IMR-90 (cell line): ENCODE data around the gene SIT1. TPM values are rescaled to one million over a fixed set of nuclear protein-coding genes. Genes with fewer than 3 reads are reported as not detected.

Experiments used
- ATAC-seq: fragments of 200-7000 bp; cut with Tn5 transposase; 2 replicates; pipeline ENCODE4 v1.9.1; 2020; ENCODE audit warnings: low read depth, mild to moderate bottlenecking, moderate library complexity
- BruUV-seq: library from RNA; stranded (reverse); fragments of 400-500 nt; replicated peaks from 2 replicates; lab custom pipeline; 2021; lab: Mats Ljungman, UMichigan
- CTCF ChIA-PET: fragments of 300-600 bp; formaldehyde crosslinking; extraction: SDS; loops from one replicate; lab custom pipeline; 2021; ENCODE audit warnings: antibody characterized with exemption; lab: Yijun Ruan, JAX
- POLR2A ChIA-PET: fragments of 300-600 bp; sonication (Branson Sonifier 250); formaldehyde crosslinking; loops from one replicate; lab custom pipeline; 2022; ENCODE audit warnings: antibody characterized with exemption; ENCODE audit not compliant: unreplicated experiment; lab: Charles Lee
- DNase-seq: peaks from one replicate; pipeline ENCODE4 v3.0.0; 2013
- H2AFZ ChIP-seq: replicated peaks from 2 replicates; pipeline ENCODE3; 2013; ENCODE audit warnings: low read length, mild to moderate bottlenecking; ENCODE audit not compliant: poor library complexity
- H2AK5ac ChIP-seq: 2 replicates; pipeline ENCODE4 v1.6.1; 2013; ENCODE audit warnings: low read depth, low read length, inconsistent platforms
- H2AK9ac ChIP-seq: replicated peaks from 2 replicates; pipeline ENCODE3; 2013; ENCODE audit warnings: mild to moderate bottlenecking, low read depth, low read length, moderate library complexity; ENCODE audit not compliant: poor library complexity
- H2BK120ac ChIP-seq: 2 replicates; pipeline ENCODE4 v1.6.1; 2013; ENCODE audit warnings: low read depth, low read length, inconsistent platforms
- H2BK15ac ChIP-seq: 3 replicates; pipeline ENCODE4 v1.6.1; 2013; ENCODE audit warnings: low read depth, low read length, inconsistent platforms
- H2BK20ac ChIP-seq: 2 replicates; pipeline ENCODE4 v1.6.1; 2013; ENCODE audit warnings: low read depth, mild to moderate bottlenecking, inconsistent platforms, low read length, moderate library complexity
- H2BK5ac ChIP-seq: 2 replicates; pipeline ENCODE4 v1.6.1; 2013; ENCODE audit warnings: mild to moderate bottlenecking, low read depth, low read length, inconsistent platforms; ENCODE audit not compliant: poor library complexity, severe bottlenecking
- H3K14ac ChIP-seq: replicated peaks from 2 replicates; pipeline ENCODE4 v1.6.1; 2013; ENCODE audit warnings: low read depth, low read length, inconsistent platforms
- H3K18ac ChIP-seq: 2 replicates; pipeline ENCODE4 v1.6.1; 2013; ENCODE audit warnings: low read depth, low read length, control low read depth
- H3K23ac ChIP-seq: 2 replicates; pipeline ENCODE4 v1.6.1; 2013; ENCODE audit warnings: low read depth, low read length, inconsistent platforms
- H3K27ac ChIP-seq: 2 replicates; pipeline ENCODE4 v1.5.1; 2013; ENCODE audit warnings: mild to moderate bottlenecking, control low read depth, low read length; ENCODE audit not compliant: insufficient read depth
- H3K27me3 ChIP-seq: 2 replicates; pipeline ENCODE4 v1.6.1; 2013; ENCODE audit warnings: low read length; ENCODE audit not compliant: control insufficient read depth, insufficient read depth
- H3K36me3 ChIP-seq: 2 replicates; pipeline ENCODE4 v1.6.1; 2013; ENCODE audit warnings: low read length, mixed read lengths; ENCODE audit not compliant: control insufficient read depth, insufficient read depth
- H3K4ac ChIP-seq: 2 replicates; pipeline ENCODE4 v1.6.1; 2013; ENCODE audit warnings: low read depth, low read length, inconsistent platforms
- H3K4me1 ChIP-seq: 2 replicates; pipeline ENCODE4 v1.6.1; 2013; ENCODE audit warnings: low read length, mixed read lengths; ENCODE audit not compliant: control insufficient read depth, insufficient read depth
- H3K4me2 ChIP-seq: 2 replicates; pipeline ENCODE4 v1.6.1; 2013; ENCODE audit warnings: low read depth, mild to moderate bottlenecking, control low read depth, low read length, moderate library complexity
- H3K4me3 ChIP-seq: 2 replicates; pipeline ENCODE4 v1.5.1; 2013; ENCODE audit warnings: low read depth, mild to moderate bottlenecking, control low read depth, low read length, moderate library complexity; ENCODE audit not compliant: insufficient read depth
- H3K56ac ChIP-seq: 2 replicates; pipeline ENCODE4 v1.6.1; 2013; ENCODE audit warnings: low read length, inconsistent platforms; ENCODE audit not compliant: insufficient read depth; ENCODE audit errors: extremely low read depth
- H3K79me1 ChIP-seq, 2 experiments: 2 replicates each; pipeline ENCODE4 v1.6.1; 2013; ENCODE audit warnings: low read length in 2 of 2, inconsistent platforms in 1 of 2, low read depth in 1 of 2
- H3K9ac ChIP-seq: 2 replicates; pipeline ENCODE4 v1.6.1; 2013; ENCODE audit warnings: low read depth, low read length, control low read depth
- H3K9me1 ChIP-seq: 2 replicates; pipeline ENCODE4 v1.6.1; 2013; ENCODE audit warnings: low read length, inconsistent platforms; ENCODE audit not compliant: insufficient read depth
- H3K9me3 ChIP-seq: 2 replicates; pipeline ENCODE4 v1.6.1; 2013; ENCODE audit warnings: low read length; ENCODE audit not compliant: control insufficient read depth, insufficient read depth
- H4K20me1 ChIP-seq: 2 replicates; pipeline ENCODE4 v1.6.1; 2013; ENCODE audit warnings: low read length, inconsistent platforms; ENCODE audit not compliant: insufficient read depth
- H4K5ac ChIP-seq: 2 replicates; pipeline ENCODE4 v1.6.1; 2013; ENCODE audit warnings: mild to moderate bottlenecking, low read depth, low read length, control low read depth
- H4K8ac ChIP-seq, 2 experiments: 2 replicates each; pipeline ENCODE4 v1.6.1; 2013; ENCODE audit warnings: low read depth in 2 of 2, low read length in 2 of 2, control low read depth in 1 of 2, inconsistent platforms in 1 of 2
- H4K91ac ChIP-seq: 2 replicates; pipeline ENCODE4 v1.6.1; 2013; ENCODE audit warnings: low read depth, low read length, inconsistent platforms; ENCODE audit not compliant: insufficient read depth
- BHLHE40 ChIP-seq: fragments of 150-350 bp; IDR thresholded peaks from 2 replicates; pipeline ENCODE4 v1.6.1; 2016; ENCODE audit warnings: mild to moderate bottlenecking, low read depth, low read length
- FOS ChIP-seq: fragments of 150-350 bp; IDR thresholded peaks from 2 replicates; pipeline ENCODE4 v1.6.1; 2016; ENCODE audit warnings: low read depth, low read length
- MAZ ChIP-seq: IDR thresholded peaks from 2 replicates; pipeline ENCODE4 v1.6.1; 2012; ENCODE audit warnings: low read depth, mild to moderate bottlenecking, low read length, improper control_type of control experiment, moderate library complexity, borderline replicate concordance
- MXI1 ChIP-seq: IDR thresholded peaks from 2 replicates; pipeline ENCODE4 v1.6.1; 2012; ENCODE audit warnings: low read depth, mild to moderate bottlenecking, low read length, moderate library complexity, borderline replicate concordance
- NFE2L2 ChIP-seq: fragments of 150-350 bp; IDR thresholded peaks from 2 replicates; pipeline ENCODE4 v1.6.1; 2016; ENCODE audit warnings: low read depth, mild to moderate bottlenecking, low read length
- RAD21 ChIP-seq: IDR thresholded peaks from 2 replicates; pipeline ENCODE4 v1.6.1; 2012; ENCODE audit warnings: low read length, improper control_type of control experiment
- RFX5 ChIP-seq: IDR thresholded peaks from 2 replicates; pipeline ENCODE4 v1.8.0; 2012; ENCODE audit warnings: low read depth, mild to moderate bottlenecking, low read length, moderate library complexity
- WGBS, 2 experiments: methylation state at CpG; one replicate each; pipeline versions ENCODE4 v1.1.5 to v1.1.7; 2013; ENCODE audit warnings: missing lambda C conversion rate in 2 of 2; ENCODE audit not compliant: insufficient read length in 1 of 2; ENCODE audit errors: extremely low coverage in 2 of 2; 5-methylcytosine and 5-hydroxymethylcytosine counted together
- dilution Hi-C: fragments of 300-500 bp; cut with HindIII; formaldehyde crosslinking; loops from one replicate; pipeline ENCODE4 v1.14.3; 2018; ENCODE audit warnings: low sequenced_read_pairs; ENCODE audit not compliant: unreplicated experiment
- in situ Hi-C: fragments of 300-500 bp; cut with MboI; formaldehyde crosslinking; loops from 3 replicates; pipeline ENCODE4 v1.14.3; 2019; ENCODE audit warnings: low sequenced_read_pairs, inconsistent platforms, mixed read lengths
- intact Hi-C: fragments of 100-400 bp; cut with micrococcal nuclease; formaldehyde crosslinking; loops from 2 replicates; pipeline ENCODE4 v1.10.0; 2022
- polyA plus RNA-seq, 3 experiments: library from polyadenylated mRNA; depleted of rRNA; stranded (reverse); fragments of >200 nt; gene quantifications; 2 replicates each; pipeline ENCODE4 v1.2.3, GENCODE V29; 2012; ENCODE audit warnings: low replicate concordance in 1 of 3
- total RNA-seq: library from RNA; depleted of rRNA; stranded (reverse); fragments of >200 nt; gene quantifications from 2 replicates; pipeline ENCODE4 v1.2.3, GENCODE V29; 2012
- TF ChIP-seq, protein P1 (sequence below): fragments of 150-350 bp; IDR thresholded peaks from 2 replicates; pipeline ENCODE4 v1.6.1; 2016; ENCODE audit warnings: low read depth, mild to moderate bottlenecking, low read length, moderate library complexity, borderline replicate concordance

Gene SIT1
- total and polyA plus RNA-seq, 2 of the 4 experiments (the other 2 are of a cell fraction) = not detected

DNA sequence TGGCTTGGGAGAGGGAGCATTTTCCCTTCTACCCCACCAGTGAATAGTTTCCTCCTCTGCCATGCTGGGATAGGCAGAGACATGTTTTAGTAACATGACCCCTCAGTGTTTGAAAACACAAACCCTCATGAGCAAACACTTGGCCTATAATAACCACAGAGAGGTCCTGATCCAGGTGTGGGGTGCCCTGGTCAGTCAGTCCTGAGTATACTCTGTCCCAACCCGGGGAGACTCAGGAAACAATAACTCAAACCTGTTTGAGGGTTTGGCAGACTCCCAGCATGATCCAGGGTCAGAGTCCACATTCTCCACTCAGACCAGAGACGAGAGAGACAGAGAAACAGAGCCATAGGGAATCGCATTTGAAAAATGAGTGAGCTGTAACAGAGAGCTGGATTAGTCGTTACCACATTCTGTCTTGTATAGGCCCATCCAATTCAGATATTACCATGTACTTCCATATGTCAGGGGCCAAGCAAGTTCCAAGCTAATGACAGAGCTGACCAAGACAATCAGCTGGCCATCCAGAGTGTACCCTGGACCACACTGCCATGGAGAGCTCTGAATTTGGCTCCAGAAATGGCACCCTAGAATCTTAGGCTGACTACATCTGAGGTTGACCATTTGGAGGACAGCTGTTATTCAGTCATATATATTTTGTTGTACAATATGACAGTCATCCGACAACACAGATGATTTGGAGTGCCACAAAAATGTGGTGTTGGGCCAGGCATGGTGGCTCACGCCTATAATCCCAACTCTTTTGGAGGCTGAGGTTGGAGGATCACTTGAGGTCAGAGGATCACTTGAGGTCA, 18.8 kb upstream of the SIT1 start:
- Histone ChIP-seq H3K27me3 (no peaks in the 10 kb centered on the region), H2BK20ac (peak overlapping the region; percentile 30; the same call in 1 of the 2 replicates), H4K91ac (no peak overlapping the region), H4K20me1 (no peaks in the 10 kb centered on the region), H3K9me3 (no peaks in the 10 kb centered on the region), H3K4me3 (no peak overlapping the region), H2AK5ac (peak overlapping the region; percentile 37; the same call in 1 of the 2 replicates), H2AFZ (peak overlapping the region; percentile 11), H3K18ac (peak overlapping the region; percentile 29; the same call in 1 of the 2 replicates), H2BK15ac (0 out of 3 replicates have a peak overlapping the region, but pooled peaks have one; percentile 16), H2BK5ac (peak overlapping the region; percentile 35), H3K14ac (peak overlapping the region; percentile 11; the same call in 1 of the 2 replicates), H3K36me3 (no peaks in the 10 kb centered on the region), H3K9ac (no peak overlapping the region), H3K4ac (peak overlapping the region; percentile 15), H2BK120ac (peak overlapping the region; percentile 12; the same call in 1 of the 2 replicates), H4K8ac (0 out of 4 replicates have a peak overlapping the region, but pooled peaks of 1 of the 2 experiments have one; percentile 20), H3K27ac (peak overlapping the region; percentile 39; the same call in 1 of the 2 replicates), H3K56ac (no peak overlapping the region), H3K23ac (peak overlapping the region; percentile 30; the same call in 1 of the 2 replicates), H4K5ac (0 out of 2 replicates have a peak overlapping the region, but pooled peaks have one; percentile 7), H3K4me2 (peak overlapping the region; percentile 4; the same call in 1 of the 2 replicates), H3K4me1 (peaks cover 25% of the 10 kb centered on the region), H3K9me1 (peaks cover 21% of the 10 kb centered on the region), H3K79me1 (peaks cover 7 to 10% of the 10 kb centered on the region in 2 experiments; a peak in 3 of 4 replicates), H2AK9ac (no peak overlapping the region)
- BruUV-seq = no TSS peak
- POLR2A ChIA-PET = interaction anchor here (1.0 to 2.4 kb wide), 4 partner anchors 11 to 21 kb away, joined by 4 to 11 read pairs (median 6); no protein-coding TSS in a partner anchor
- dilution Hi-C loops (no loop called here), in situ Hi-C loops (no loop called here), intact Hi-C loops (loop anchor here (1.0 kb wide), 1 partner anchor 11 kb away; no protein-coding TSS in a partner anchor)
- TF ChIP-seq, protein P1, sequence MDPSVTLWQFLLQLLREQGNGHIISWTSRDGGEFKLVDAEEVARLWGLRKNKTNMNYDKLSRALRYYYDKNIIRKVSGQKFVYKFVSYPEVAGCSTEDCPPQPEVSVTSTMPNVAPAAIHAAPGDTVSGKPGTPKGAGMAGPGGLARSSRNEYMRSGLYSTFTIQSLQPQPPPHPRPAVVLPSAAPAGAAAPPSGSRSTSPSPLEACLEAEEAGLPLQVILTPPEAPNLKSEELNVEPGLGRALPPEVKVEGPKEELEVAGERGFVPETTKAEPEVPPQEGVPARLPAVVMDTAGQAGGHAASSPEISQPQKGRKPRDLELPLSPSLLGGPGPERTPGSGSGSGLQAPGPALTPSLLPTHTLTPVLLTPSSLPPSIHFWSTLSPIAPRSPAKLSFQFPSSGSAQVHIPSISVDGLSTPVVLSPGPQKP = no peak
- no peak for TF ChIP-seq MAZ
- no peak for TF ChIP-seq RFX5
- no peak for TF ChIP-seq MXI1
- no peak for TF ChIP-seq RAD21
- no peak for TF ChIP-seq BHLHE40
- TF ChIP-seq NFE2L2 = no peak
- no peak for TF ChIP-seq FOS
- ATAC-seq = peak; percentile 45
- CTCF ChIA-PET = interaction anchor here (0.9 to 1.9 kb wide), 3 partner anchors 8 to 60 kb away, joined by 3 to 11 read pairs (median 3); no protein-coding TSS in a partner anchor
- DNase-seq = peak; percentile 76
- 20% methylated on average over 1 of the region's 6 CpGs; no CpG with 5 or more reads in 1 of the 2 experiments for WGBS, 2 experiments
